ENCODE results near the gene SLC16A6.
"Not testable (repeated sequence)": the region's sequence is repeated elsewhere in the genome, so short reads cannot be mapped to it uniquely, and the experiment has no call there.

Gene SLC16A6

GRCh38 chr17:68290955-68291835 is at the start of gene SLC16A6, which contains the start of gene ARSG:
Gene SLC16A6, minus strand, starts transcription at chr17:68291127. Its CDS starts 12,807 bp downstream, at chr17:68278320.
Gene ARSG, plus strand, starts transcription at chr17:68291495. Its CDS starts 15,999 bp downstream, at chr17:68307494.
- H3K9me3 Mint-ChIP-seq: no peaks in the 10 kb centered on the region
- DNase-seq: peak; percentile 88
- peak within 1 kb of the TSS; percentile 97 for H3K27ac Mint-ChIP-seq
- H3K27me3 Mint-ChIP-seq: peaks cover 21% of the 10 kb centered on the region
- CTCF ChIA-PET: interaction anchor here (0.7 to 3.2 kb wide), 6 partner anchors 17 to 141 kb away, joined by 4 to 14 read pairs (median 5); no protein-coding TSS in a partner anchor
- peaks cover 9% of the 10 kb centered on the region for H3K36me3 Mint-ChIP-seq
- H3K4me3 Mint-ChIP-seq: peak within 1 kb of the TSS; percentile 98
- H3K4me1 Mint-ChIP-seq: peaks cover 62% of the 10 kb centered on the region

GRCh38 chr17:68334393-68334792 is 43.5 kb upstream of the SLC16A6 start:
- no peak overlapping the region for H3K27ac Mint-ChIP-seq
- CTCF ChIA-PET: interaction anchor here (1.2 kb wide), 1 partner anchor 9 kb away, joined by 3 read pairs; no protein-coding TSS in a partner anchor
- no peak overlapping the region for H3K4me3 Mint-ChIP-seq
- DNase-seq: no peak
- H3K36me3 Mint-ChIP-seq: peaks cover 6% of the 10 kb centered on the region
- peaks cover 14% of the 10 kb centered on the region for H3K27me3 Mint-ChIP-seq
- H3K9me3 Mint-ChIP-seq: peaks cover 19% of the 10 kb centered on the region
- H3K4me1 Mint-ChIP-seq: peaks cover 5% of the 10 kb centered on the region

GRCh38 chr17:68331932-68332331 is 41.0 kb upstream of the SLC16A6 start:
- CTCF ChIA-PET, H3K4me1 Mint-ChIP-seq, DNase-seq, H3K27ac Mint-ChIP-seq, H3K4me3 Mint-ChIP-seq, H3K36me3 Mint-ChIP-seq: not testable (repeated sequence)
- peaks cover 19% of the 10 kb centered on the region for H3K9me3 Mint-ChIP-seq
- peaks cover 18% of the 10 kb centered on the region for H3K27me3 Mint-ChIP-seq

GRCh38 chr17:68329331-68329730 is 38.4 kb upstream of the SLC16A6 start:
- no peak overlapping the region for H3K4me3 Mint-ChIP-seq
- H3K27me3 Mint-ChIP-seq: peaks cover 20% of the 10 kb centered on the region
- CTCF ChIA-PET: interaction anchor here (0.7 to 2.6 kb wide), 4 partner anchors 70 to 641 kb away, joined by 4 to 13 read pairs (median 5); no protein-coding TSS in a partner anchor
- H3K36me3 Mint-ChIP-seq: peaks cover 6% of the 10 kb centered on the region
- peaks cover 16% of the 10 kb centered on the region for H3K4me1 Mint-ChIP-seq
- no peak overlapping the region for H3K27ac Mint-ChIP-seq
- no peak for DNase-seq
- H3K9me3 Mint-ChIP-seq: peaks cover 17% of the 10 kb centered on the region

GRCh38 chr17:68328676-68329075 is 37.7 kb upstream of the SLC16A6 start:
- H3K27me3 Mint-ChIP-seq: peaks cover 20% of the 10 kb centered on the region
- peaks cover 17% of the 10 kb centered on the region for H3K9me3 Mint-ChIP-seq
- peaks cover 6% of the 10 kb centered on the region for H3K36me3 Mint-ChIP-seq
- H3K4me1 Mint-ChIP-seq: peaks cover 19% of the 10 kb centered on the region
- H3K27ac Mint-ChIP-seq: no peak overlapping the region
- no peak overlapping the region for H3K4me3 Mint-ChIP-seq
- DNase-seq: no peak
- CTCF ChIA-PET: interaction anchor here (0.8 to 2.6 kb wide), 4 partner anchors 15 to 108 kb away, joined by 3 to 13 read pairs (median 5); no protein-coding TSS in a partner anchor

- no peak overlapping the region for H3K27ac Mint-ChIP-seq
- CTCF ChIA-PET: interaction anchor here (0.7 to 2.6 kb wide), 7 partner anchors 16 to 108 kb away, joined by 3 to 13 read pairs (median 5); no protein-coding TSS in a partner anchor
- H3K9me3 Mint-ChIP-seq: peaks cover 15% of the 10 kb centered on the region
- no peak overlapping the region for H3K4me3 Mint-ChIP-seq
- peaks cover 6% of the 10 kb centered on the region for H3K36me3 Mint-ChIP-seq
- H3K27me3 Mint-ChIP-seq: peaks cover 20% of the 10 kb centered on the region
- no peak for DNase-seq
- peaks cover 20% of the 10 kb centered on the region for H3K4me1 Mint-ChIP-seq
These were observed 37.1 kb upstream of the SLC16A6 start for GRCh38 chr17:68327823-68328557.

- no peak for DNase-seq
- Mint-ChIP-seq H3K9me3 (peaks cover 7% of the 10 kb centered on the region), H3K27me3 (peaks cover 20% of the 10 kb centered on the region), H3K27ac (no peak overlapping the region), H3K4me3 (no peak overlapping the region), H3K36me3 (no peaks in the 10 kb centered on the region), H3K4me1 (peaks cover 19% of the 10 kb centered on the region)
- CTCF ChIA-PET: interaction anchor here (1.1 to 1.7 kb wide), 3 partner anchors 12 to 109 kb away, joined by 3 to 7 read pairs (median 6); no protein-coding TSS in a partner anchor
These were observed 35.8 kb upstream of the SLC16A6 start for GRCh38 chr17:68326681-68327080.

GRCh38 chr17:68325961-68326360 is 35.0 kb upstream of the SLC16A6 start:
- no peak overlapping the region for H3K4me3 Mint-ChIP-seq
- peaks cover 20% of the 10 kb centered on the region for H3K27me3 Mint-ChIP-seq
- no peak for DNase-seq
- no peak overlapping the region for H3K27ac Mint-ChIP-seq
- CTCF ChIA-PET: interaction anchor here (1.2 to 1.6 kb wide), 3 partner anchors 12 to 149 kb away, joined by 3 to 7 read pairs (median 3); no protein-coding TSS in a partner anchor
- no peaks in the 10 kb centered on the region for H3K36me3 Mint-ChIP-seq
- H3K4me1 Mint-ChIP-seq: peaks cover 19% of the 10 kb centered on the region
- H3K9me3 Mint-ChIP-seq: peaks cover 4% of the 10 kb centered on the region

GRCh38 chr17:68324654-68325336 is 33.9 kb upstream of the SLC16A6 start:
- CTCF ChIA-PET: interaction anchor here (0.9 to 1.3 kb wide), 6 partner anchors 20 to 148 kb away, joined by 3 to 4 read pairs (median 3); no protein-coding TSS in a partner anchor
- Mint-ChIP-seq H3K36me3 (no peaks in the 10 kb centered on the region), H3K27ac (no peak overlapping the region), H3K4me3 (no peak overlapping the region), H3K27me3 (peaks cover 16% of the 10 kb centered on the region), H3K9me3 (no peaks in the 10 kb centered on the region), H3K4me1 (peaks cover 19% of the 10 kb centered on the region)
- DNase-seq: no peak

GRCh38 chr17:68324114-68324513 is 33.2 kb upstream of the SLC16A6 start:
- no peak for DNase-seq
- Mint-ChIP-seq H3K27ac (no peak overlapping the region), H3K36me3 (no peaks in the 10 kb centered on the region), H3K9me3 (no peaks in the 10 kb centered on the region), H3K27me3 (peaks cover 16% of the 10 kb centered on the region), H3K4me1 (peaks cover 19% of the 10 kb centered on the region), H3K4me3 (no peak overlapping the region)
- CTCF ChIA-PET: interaction anchor here (1.1 to 1.3 kb wide), 3 partner anchors 20 to 116 kb away, joined by 3 to 4 read pairs (median 3); no protein-coding TSS in a partner anchor

- Mint-ChIP-seq H3K9me3 (no peaks in the 10 kb centered on the region), H3K27ac (no peak overlapping the region), H3K27me3 (peaks cover 7% of the 10 kb centered on the region), H3K4me3 (no peak overlapping the region), H3K4me1 (peaks cover 19% of the 10 kb centered on the region), H3K36me3 (no peaks in the 10 kb centered on the region)
- no peak for DNase-seq
- CTCF ChIA-PET: no interaction called here
These were observed 31.7 kb upstream of the SLC16A6 start for GRCh38 chr17:68322630-68323029.

GRCh38 chr17:68321556-68321954 is 30.6 kb upstream of the SLC16A6 start:
- DNase-seq: no peak
- Mint-ChIP-seq H3K27me3 (peaks cover 7% of the 10 kb centered on the region), H3K4me1 (peaks cover 25% of the 10 kb centered on the region), H3K4me3 (no peak overlapping the region), H3K9me3 (no peaks in the 10 kb centered on the region), H3K36me3 (no peaks in the 10 kb centered on the region), H3K27ac (no peak overlapping the region)
- CTCF ChIA-PET: interaction anchor here (1.0 to 1.5 kb wide), 2 partner anchors 9 to 25 kb away, joined by 4 read pairs; no protein-coding TSS in a partner anchor

GRCh38 chr17:68320943-68321555 is 30.1 kb upstream of the SLC16A6 start:
- no peak overlapping the region for H3K27ac Mint-ChIP-seq
- CTCF ChIA-PET: interaction anchor here (0.5 to 1.5 kb wide), 3 partner anchors 9 to 69 kb away, joined by 3 to 4 read pairs (median 4); no protein-coding TSS in a partner anchor
- no peak overlapping the region for H3K4me3 Mint-ChIP-seq
- H3K27me3 Mint-ChIP-seq: peaks cover 5% of the 10 kb centered on the region
- H3K9me3 Mint-ChIP-seq: peaks cover 3% of the 10 kb centered on the region
- H3K4me1 Mint-ChIP-seq: peaks cover 28% of the 10 kb centered on the region
- no peak for DNase-seq
- H3K36me3 Mint-ChIP-seq: peaks cover 3% of the 10 kb centered on the region

Data from activated naive CD4-positive, alpha-beta T cell treated with anti-CD3 and anti-CD28 coated beads, Interleukin-2, amount 10 ng/mL, durations not matched to agents 7 days and 5 days (primary cell).